Endodermal cell (in vitro differentiated cells): ENCODE measurements around the gene MTFR1L. TPM values are rescaled to one million over a fixed set of nuclear protein-coding genes. Genes with fewer than 3 reads are reported as not detected.
A peak's percentile ranks its signal among the peaks of the same experiment; 100 is the strongest.
"Not testable (repeated sequence)": the region's sequence is repeated elsewhere in the genome, so short reads cannot be mapped to it uniquely, and the experiment has no call there.

Experiments used
- DNase-seq: peaks from one replicate; pipeline ENCODE4 v3.0.0-alpha.2; 2017
- H3K27ac ChIP-seq: 2 replicates; pipeline ENCODE4 v1.5.1; 2013; ENCODE audit warnings: mild to moderate bottlenecking, low read depth, low read length, moderate library complexity
- H3K27me3 ChIP-seq: 2 replicates; pipeline ENCODE4 v1.6.1; 2013; ENCODE audit warnings: mild to moderate bottlenecking, low read length, moderate library complexity; ENCODE audit not compliant: insufficient read depth, control insufficient read depth, poor library complexity, severe bottlenecking
- H3K36me3 ChIP-seq: 2 replicates; pipeline ENCODE4 v1.7.0; 2013; ENCODE audit warnings: mild to moderate bottlenecking, low read length, moderate library complexity; ENCODE audit not compliant: control insufficient read depth, insufficient read depth
- H3K4me1 ChIP-seq: one replicate; pipeline ENCODE4 v1.7.0; 2013; ENCODE audit warnings: low read length; ENCODE audit not compliant: control insufficient read depth, insufficient read depth
- H3K4me3 ChIP-seq: 2 replicates; pipeline ENCODE4 v1.5.1; 2013; ENCODE audit warnings: mild to moderate bottlenecking, low read length, moderate library complexity
- H3K9ac ChIP-seq: 2 replicates; pipeline ENCODE4 v1.6.1; 2013; ENCODE audit warnings: mild to moderate bottlenecking, low read length, moderate library complexity; ENCODE audit not compliant: poor library complexity, severe bottlenecking; ENCODE audit errors: extremely low read depth
- H3K9me3 ChIP-seq: 2 replicates; pipeline ENCODE4 v1.6.1; 2013; ENCODE audit warnings: mild to moderate bottlenecking, low read length, moderate library complexity; ENCODE audit not compliant: control insufficient read depth
- H3K27ac Mint-ChIP-seq: 2 replicates; pipeline ENCODE4 v1.8.0; 2020; ENCODE audit warnings: mixed read lengths
- H3K27me3 Mint-ChIP-seq: 2 replicates; pipeline ENCODE4 v1.8.0; 2021; ENCODE audit warnings: mild to moderate bottlenecking, mixed read lengths; ENCODE audit not compliant: insufficient read depth
- H3K36me3 Mint-ChIP-seq: 2 replicates; pipeline ENCODE4 v1.8.0; 2020; ENCODE audit warnings: low read depth, mixed read lengths
- H3K4me1 Mint-ChIP-seq: 2 replicates; pipeline ENCODE4 v1.8.0; 2020; ENCODE audit warnings: mixed read lengths
- H3K4me3 Mint-ChIP-seq: 2 replicates; pipeline ENCODE4 v1.8.0; 2020; ENCODE audit warnings: mild to moderate bottlenecking, moderate library complexity, mixed read lengths
- H3K9me3 Mint-ChIP-seq: 2 replicates; pipeline ENCODE4 v1.8.0; 2020; ENCODE audit warnings: mild to moderate bottlenecking, mixed read lengths
- CTCF ChIP-seq: fragments of 200-600 bp; sonication (generic); conservative IDR thresholded peaks from 2 replicates; pipeline ENCODE4 v1.5.0; 2021; ENCODE audit warnings: antibody characterized with exemption, mild to moderate bottlenecking
- WGBS, 2 experiments: methylation state at CpG; one replicate each; pipeline versions ENCODE4 v1.1.5 to v1.1.7; 2013; ENCODE audit warnings: missing lambda C conversion rate in 2 of 2, mixed read lengths in 1 of 2; ENCODE audit not compliant: insufficient coverage in 1 of 2, insufficient read length in 1 of 2; 5-methylcytosine and 5-hydroxymethylcytosine counted together
- total RNA-seq, 2 donors: library from RNA; stranded (reverse); fragmentation: NEBNext Ultra II Directional in 1 of 2; extraction: Animal tissue kit (Norgen Biotek cat#: 25700) in 1 of 2; gene quantifications; 2 replicates in 1 of 2; 3 replicates in 1 of 2; pipeline ENCODE4 v1.2.1, GENCODE V29; 2021

Gene MTFR1L
- total RNA-seq, 2 donors from 2014 or later: 31.6 to 36.2 TPM

DNA sequence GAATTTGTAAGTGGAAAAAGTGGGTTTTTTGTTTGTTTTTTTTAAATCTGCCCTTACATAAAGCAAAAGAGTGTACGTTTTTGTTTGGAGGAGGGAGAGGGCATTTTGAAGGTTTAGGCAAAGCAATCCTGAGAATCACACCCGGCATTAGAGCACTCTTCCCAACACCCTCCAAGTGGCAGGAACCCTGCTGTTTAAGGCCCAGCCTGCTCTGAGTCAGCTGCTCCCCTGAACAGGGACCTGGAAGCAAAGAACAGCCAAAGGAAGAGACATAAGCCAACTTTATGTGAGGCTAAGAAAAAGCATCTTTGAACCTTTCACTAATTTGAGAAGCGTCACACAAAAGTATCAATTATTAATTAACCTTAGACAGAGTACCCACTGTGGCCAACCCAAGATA, 16.9 kb downstream of the MTFR1L start:
- peaks cover 35% of the 10 kb centered on the region for H3K36me3 ChIP-seq
- H3K9me3 Mint-ChIP-seq: no peaks in the 10 kb centered on the region
- WGBS, 2 experiments: 60 to 67% methylated on average over 1 to 3 of the region's 3 CpGs
- no peaks in the 10 kb centered on the region for H3K27me3 Mint-ChIP-seq
- H3K4me3 Mint-ChIP-seq: no peak overlapping the region
- H3K4me3 ChIP-seq: no peak overlapping the region
- H3K27ac Mint-ChIP-seq: no peak overlapping the region
- peaks cover 39% of the 10 kb centered on the region for H3K36me3 Mint-ChIP-seq
- no peak for DNase-seq
- no peak overlapping the region for H3K27ac ChIP-seq
- H3K9ac ChIP-seq: no peak overlapping the region
- peaks cover 37% of the 10 kb centered on the region for H3K4me1 Mint-ChIP-seq
- H3K4me1 ChIP-seq: peaks cover 19% of the 10 kb centered on the region
- TF ChIP-seq CTCF: no peak
- H3K9me3 ChIP-seq: no peaks in the 10 kb centered on the region
- H3K27me3 ChIP-seq: no peaks in the 10 kb centered on the region

GRCh38 chr1:25837262-25837875, 17.6 kb downstream of the MTFR1L start:
- no peaks in the 10 kb centered on the region for H3K9me3 ChIP-seq
- peak overlapping the region; percentile 14 for H3K27ac Mint-ChIP-seq
- H3K27me3 ChIP-seq: no peaks in the 10 kb centered on the region
- H3K9me3 Mint-ChIP-seq: no peaks in the 10 kb centered on the region
- no peaks in the 10 kb centered on the region for H3K27me3 Mint-ChIP-seq
- no peak overlapping the region for H3K4me3 Mint-ChIP-seq
- H3K36me3 Mint-ChIP-seq: peaks cover 37% of the 10 kb centered on the region
- no peak overlapping the region for H3K9ac ChIP-seq
- no peak overlapping the region for H3K4me3 ChIP-seq
- no peak for DNase-seq
- 91 to 92% methylated on average over 1 of the region's 1 CpG for WGBS, 2 experiments
- peak; percentile 80 for TF ChIP-seq CTCF
- H3K27ac ChIP-seq: no peak overlapping the region
- H3K4me1 Mint-ChIP-seq: peaks cover 34% of the 10 kb centered on the region
- peaks cover 12% of the 10 kb centered on the region for H3K4me1 ChIP-seq
- H3K36me3 ChIP-seq: peaks cover 35% of the 10 kb centered on the region

- H3K4me1 Mint-ChIP-seq: peaks cover 31% of the 10 kb centered on the region
- H3K36me3 Mint-ChIP-seq: peaks cover 16% of the 10 kb centered on the region
- 94 to 100% methylated on average over 3 of the region's 4 CpGs for whole genome bisulfite sequencing, 2 experiments
Observed at GRCh38 chr1:25839808-25840207, 20.1 kb downstream of the MTFR1L start.

DNA sequence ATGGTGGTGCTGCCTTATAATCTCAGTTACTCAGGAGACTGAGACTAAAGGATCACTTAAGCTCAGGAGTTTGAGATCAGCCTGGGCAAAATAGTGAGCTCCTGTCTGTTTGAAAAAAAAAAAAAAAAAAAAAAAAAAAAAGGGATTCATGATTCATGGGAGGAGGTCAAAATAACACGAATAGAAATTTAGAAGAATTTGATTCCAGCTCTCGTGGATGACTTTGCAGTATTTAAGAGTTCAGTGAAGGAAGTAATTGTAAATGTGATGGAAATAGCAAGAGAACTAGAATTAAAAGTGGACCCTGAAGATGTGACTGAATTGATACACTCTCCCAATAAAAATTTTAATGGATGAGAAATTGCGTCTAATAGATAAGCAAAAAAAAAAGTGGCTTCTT, 23.7 kb downstream of the MTFR1L start:
- Mint-ChIP-seq H3K9me3 (no peaks in the 10 kb centered on the region), H3K4me3 (no peak overlapping the region), H3K27me3 (no peaks in the 10 kb centered on the region), H3K36me3 (peaks cover 3% of the 10 kb centered on the region), H3K27ac (no peak overlapping the region), H3K4me1 (peaks cover 36% of the 10 kb centered on the region)
- Histone ChIP-seq H3K27me3 (no peaks in the 10 kb centered on the region), H3K4me1 (peaks cover 6% of the 10 kb centered on the region), H3K9me3 (no peaks in the 10 kb centered on the region), H3K36me3 (no peaks in the 10 kb centered on the region), H3K27ac (no peak overlapping the region), H3K9ac (no peak overlapping the region), H3K4me3 (no peak overlapping the region)
- TF ChIP-seq CTCF: no peak
- no peak for DNase-seq
- 78 to 80% methylated on average over 2 to 3 of the region's 3 CpGs for WGBS, 2 experiments

More at GRCh38 chr1:25839808-25840207, 20.1 kb downstream of the MTFR1L start:
- H3K27ac Mint-ChIP-seq, H3K27me3 Mint-ChIP-seq, H3K4me3 Mint-ChIP-seq, H3K9me3 Mint-ChIP-seq, DNase-seq, H3K4me1 ChIP-seq, H3K27me3 ChIP-seq, H3K4me3 ChIP-seq, H3K9me3 ChIP-seq, H3K9ac ChIP-seq, H3K27ac ChIP-seq: not testable (repeated sequence)
- H3K36me3 ChIP-seq: peaks cover 23% of the 10 kb centered on the region
